ENCODE results near the gene B3GLCT.
"Not testable (repeated sequence)": the region's sequence is repeated elsewhere in the genome, so short reads cannot be mapped to it uniquely, and the experiment has no call there.

The B3GLCT gene

GRCh38 chr13:31199849-31200636 is at the start of gene B3GLCT:
Gene B3GLCT (plus strand): TSS chr13:31199975. CDS start chr13:31200085, 110 bp downstream.
- peak; percentile 71 for DNase-seq

DNA sequence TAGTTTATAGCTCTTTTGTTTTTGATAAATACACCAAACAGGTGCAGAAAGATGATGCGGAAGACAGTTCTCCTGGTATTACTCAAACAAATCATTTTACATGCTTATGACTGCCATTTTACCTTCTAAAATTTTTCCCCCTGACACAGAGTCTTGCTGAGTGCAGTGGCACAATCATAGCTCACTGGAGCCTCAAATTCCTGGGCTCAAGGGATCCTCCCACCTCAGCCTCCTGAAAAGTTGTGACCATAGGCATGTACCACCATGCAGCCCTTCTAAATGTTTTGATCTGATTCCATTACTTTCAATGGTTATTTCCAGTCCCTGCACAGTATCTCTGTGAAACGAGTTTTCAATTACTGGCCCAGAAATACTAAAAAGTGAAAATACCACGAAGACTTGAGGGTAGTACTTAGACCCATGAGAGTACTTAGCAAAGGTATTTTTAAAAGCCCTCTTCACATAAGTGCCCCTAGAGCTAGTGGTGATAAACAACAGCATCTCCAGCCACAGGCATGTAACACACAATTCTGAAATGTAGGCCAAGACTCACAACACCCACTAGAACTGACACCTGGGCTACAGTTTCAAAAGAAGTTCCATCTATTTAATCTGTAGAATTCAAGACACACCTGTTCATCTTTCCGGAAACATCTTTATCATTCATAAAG is 49.3 kb upstream of the B3GLCT start:
- DNase-seq = no peak

GRCh38 chr13:31151837-31152236 is 47.9 kb upstream of the B3GLCT start:
- no peak for DNase-seq

DNA sequence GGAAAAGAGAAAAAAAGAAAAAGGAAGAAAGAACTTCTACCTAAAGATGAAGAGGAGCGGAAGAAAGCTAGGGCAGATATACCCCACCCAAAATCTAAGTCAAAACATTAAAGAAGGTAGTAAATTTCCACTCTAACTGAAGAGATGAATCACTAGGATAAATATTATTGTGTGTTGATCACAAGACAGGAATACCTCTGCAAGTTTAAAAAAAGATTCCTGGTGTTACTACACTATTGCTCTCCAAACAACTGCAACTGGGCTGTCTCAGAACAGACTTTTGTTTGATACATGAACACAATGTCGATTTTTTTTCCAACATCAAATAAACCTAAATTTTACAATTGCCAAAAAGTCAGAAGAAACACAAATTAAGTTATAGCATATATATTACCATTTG is 44.8 kb upstream of the B3GLCT start:
- no peak for DNase-seq

- no peak for DNase-seq
Observed at GRCh38 chr13:31159306-31159705, 40.5 kb upstream of the B3GLCT start.

- DNase-seq = peak; percentile 42
Observed at GRCh38 chr13:31160857-31161556, 38.8 kb upstream of the B3GLCT start.

- DNase-seq = peak; percentile 98
Observed at GRCh38 chr13:31161557-31162150, 38.1 kb upstream of the B3GLCT start, which contains the start of gene HSPH1. Gene HSPH1 (minus strand): TSS chr13:31161904. CDS start chr13:31161582, 322 bp downstream.

DNA sequence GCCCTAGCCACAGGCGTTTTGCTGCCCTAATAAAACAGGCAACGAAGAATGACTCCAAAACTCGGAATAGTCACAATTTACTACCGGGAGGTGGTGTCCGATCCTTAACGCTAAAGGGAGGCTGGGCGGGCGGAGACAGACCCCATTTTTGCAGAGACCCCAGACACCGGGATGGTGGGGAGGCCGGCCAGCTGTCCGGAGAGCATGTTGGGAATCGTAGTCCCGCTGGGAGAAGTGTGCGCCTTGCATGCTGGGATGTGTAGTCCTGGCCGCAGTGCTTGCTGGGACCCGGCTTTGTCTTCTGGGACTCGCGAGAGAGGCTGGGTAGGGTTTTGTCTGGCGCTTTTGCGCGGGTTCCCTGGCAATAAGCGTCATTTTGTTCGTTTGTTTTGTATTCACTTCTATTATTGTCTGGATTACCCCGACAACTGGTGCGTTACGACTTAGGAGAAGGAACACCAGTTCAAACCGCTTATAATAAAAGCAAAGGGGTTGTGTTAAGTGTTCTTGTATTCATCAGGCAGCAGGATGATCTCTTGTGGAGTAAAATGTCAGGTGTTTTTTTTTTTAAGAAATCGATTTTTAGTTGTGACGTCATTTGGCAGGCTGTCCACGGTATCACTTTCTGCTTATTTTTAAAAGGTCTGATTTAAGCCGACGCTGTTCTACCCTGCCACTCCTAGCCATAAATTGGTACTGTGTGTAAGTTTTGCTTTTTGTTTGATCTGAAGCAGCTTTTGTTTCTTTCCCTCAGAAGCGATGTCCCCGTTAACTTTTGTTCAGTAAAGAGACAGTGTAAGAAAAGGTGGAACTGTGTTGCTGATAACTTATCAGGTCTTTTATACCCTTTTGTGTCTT is 37.4 kb upstream of the B3GLCT start:
- DNase-seq = peak; percentile 92

- DNase-seq = no peak
Observed at GRCh38 chr13:31166591-31166990, 33.2 kb upstream of the B3GLCT start.

- DNase-seq = no peak
Observed at GRCh38 chr13:31167490-31167889, 32.3 kb upstream of the B3GLCT start.

- DNase-seq = no peak
Observed at GRCh38 chr13:31168166-31168565, 31.6 kb upstream of the B3GLCT start.

DNA sequence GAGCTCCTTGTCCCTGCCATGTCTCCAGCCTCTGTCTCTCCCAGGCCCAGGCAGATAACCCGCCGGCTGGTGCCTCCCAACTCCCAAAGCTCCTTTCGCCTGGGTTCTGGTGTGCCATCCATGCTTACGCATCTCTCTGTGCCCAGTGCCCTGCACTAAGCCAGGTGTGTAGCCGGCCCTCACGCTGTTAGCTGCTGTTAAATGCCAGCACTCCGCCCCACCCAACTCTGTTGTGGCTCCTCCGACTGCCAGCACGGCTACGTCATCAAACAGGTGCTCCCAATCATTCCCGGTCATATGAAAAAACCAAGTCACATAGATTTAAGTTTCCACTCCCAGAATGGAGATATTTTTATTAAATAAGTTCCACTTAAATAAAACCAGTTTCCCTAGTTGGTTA is 31.0 kb upstream of the B3GLCT start:
- DNase-seq = no peak

DNA sequence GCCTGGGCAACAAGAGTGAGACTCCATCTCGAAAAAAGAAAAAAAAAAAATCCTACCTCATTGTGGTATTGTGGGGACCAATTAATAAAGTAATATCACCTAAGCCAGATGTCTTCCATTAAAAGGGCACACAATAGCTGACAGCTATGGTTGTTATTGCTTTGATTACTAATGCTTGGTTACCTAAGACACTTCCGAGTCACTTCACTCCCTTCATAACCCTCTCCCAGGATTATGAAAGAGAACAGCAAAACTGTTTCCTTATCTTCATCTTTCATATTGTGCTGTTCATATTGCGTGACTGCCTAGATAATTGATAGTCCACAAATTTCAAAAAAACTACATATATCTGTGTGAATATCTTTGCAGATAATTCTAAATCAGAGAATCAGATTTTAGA is 27.8 kb upstream of the B3GLCT start:
- no peak for DNase-seq

DNA sequence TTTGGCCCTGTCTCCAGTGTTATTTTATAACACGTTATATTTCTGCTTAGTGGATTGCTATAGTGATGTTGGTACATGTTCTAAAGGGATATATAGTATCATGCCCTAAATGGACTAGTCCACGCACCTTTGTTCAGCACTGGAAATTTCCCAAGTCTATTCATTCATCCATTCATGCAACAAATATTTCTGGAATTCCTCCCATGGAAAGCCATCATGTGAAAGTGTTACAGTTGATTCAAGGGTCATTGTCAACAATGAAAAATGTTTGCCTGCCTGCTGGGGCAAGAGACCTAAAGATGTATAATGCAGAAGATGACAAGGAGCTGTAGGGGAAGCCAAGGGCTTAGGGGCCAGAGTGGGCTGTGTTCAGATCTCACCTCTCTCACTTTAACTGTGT is 27.2 kb upstream of the B3GLCT start:
- DNase-seq = no peak

- no peak for DNase-seq
Observed at GRCh38 chr13:31174018-31174417, 25.8 kb upstream of the B3GLCT start.

- no peak for DNase-seq
Observed at GRCh38 chr13:31175847-31176532, 23.8 kb upstream of the B3GLCT start.

- not testable (repeated sequence) for DNase-seq
Observed at GRCh38 chr13:31177813-31178495, 21.8 kb upstream of the B3GLCT start.

DNA sequence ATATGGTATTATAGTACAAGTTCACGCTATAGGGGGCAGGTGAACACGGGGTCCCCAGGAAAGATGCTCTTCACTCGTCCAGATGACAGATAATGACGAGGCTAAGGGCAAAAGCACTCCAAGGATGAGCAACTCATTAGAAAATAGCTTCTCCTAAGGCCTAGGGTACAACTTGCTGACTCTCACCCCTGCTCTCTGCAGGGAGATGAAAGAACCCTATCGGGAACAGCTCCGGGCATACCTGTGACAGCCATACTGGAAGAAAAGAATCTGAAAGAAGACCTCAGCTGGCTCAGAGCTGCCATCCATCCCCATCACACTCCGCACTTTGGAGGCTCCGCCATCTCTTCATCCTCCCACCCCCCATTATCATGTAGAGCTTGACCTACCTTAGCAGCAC is 20.5 kb upstream of the B3GLCT start:
- no peak for DNase-seq

- DNase-seq = no peak
Observed at GRCh38 chr13:31179754-31180153, 20.0 kb upstream of the B3GLCT start.

GRCh38 chr13:31182987-31183386 is 16.8 kb upstream of the B3GLCT start:
- no peak for DNase-seq

GRCh38 chr13:31184451-31184850 is 15.3 kb upstream of the B3GLCT start:
- no peak for DNase-seq
